ENCODE data around the gene PTTG1IP. TPM values are rescaled to one million over a fixed set of nuclear protein-coding genes. Genes with fewer than 3 reads are reported as not detected.

The PTTG1IP gene
- total RNA-seq, 2 experiments from 2014 or later: 42.3 to 45.3 TPM

- CTCF ChIA-PET: interaction anchor here (0.6 to 1.8 kb wide), 6 partner anchors 13 to 37 kb away, joined by 3 to 4 read pairs (median 3); partner anchors contain the start of gene SLX9
- POLR2A ChIA-PET: interaction anchor here (2.2 kb wide), 1 partner anchor 16 kb away, joined by 6 read pairs; no protein-coding TSS in a partner anchor
These were observed 38.1 kb upstream of the PTTG1IP start for GRCh38 chr21:44911384-44912157.

DNA sequence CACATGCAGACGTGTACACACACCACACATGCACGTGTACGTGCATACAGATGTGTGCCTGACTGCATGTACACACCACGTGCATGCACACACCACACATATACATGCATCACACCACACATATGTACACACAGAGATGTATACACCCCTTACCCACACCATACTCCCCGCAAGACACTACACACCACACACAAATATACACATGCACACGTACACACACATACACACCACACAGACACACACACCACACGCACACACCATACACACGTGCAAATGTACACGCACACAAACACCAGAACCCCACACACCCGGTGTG is 37.5 kb upstream of the PTTG1IP start:
- ChIA-PET POLR2A (interaction anchor here (2.2 kb wide), 1 partner anchor 16 kb away, joined by 6 read pairs; no protein-coding TSS in a partner anchor), CTCF (interaction anchor here (0.6 to 1.8 kb wide), 6 partner anchors 14 to 36 kb away, joined by 3 to 4 read pairs (median 3); partner anchors contain the start of gene SLX9)

DNA sequence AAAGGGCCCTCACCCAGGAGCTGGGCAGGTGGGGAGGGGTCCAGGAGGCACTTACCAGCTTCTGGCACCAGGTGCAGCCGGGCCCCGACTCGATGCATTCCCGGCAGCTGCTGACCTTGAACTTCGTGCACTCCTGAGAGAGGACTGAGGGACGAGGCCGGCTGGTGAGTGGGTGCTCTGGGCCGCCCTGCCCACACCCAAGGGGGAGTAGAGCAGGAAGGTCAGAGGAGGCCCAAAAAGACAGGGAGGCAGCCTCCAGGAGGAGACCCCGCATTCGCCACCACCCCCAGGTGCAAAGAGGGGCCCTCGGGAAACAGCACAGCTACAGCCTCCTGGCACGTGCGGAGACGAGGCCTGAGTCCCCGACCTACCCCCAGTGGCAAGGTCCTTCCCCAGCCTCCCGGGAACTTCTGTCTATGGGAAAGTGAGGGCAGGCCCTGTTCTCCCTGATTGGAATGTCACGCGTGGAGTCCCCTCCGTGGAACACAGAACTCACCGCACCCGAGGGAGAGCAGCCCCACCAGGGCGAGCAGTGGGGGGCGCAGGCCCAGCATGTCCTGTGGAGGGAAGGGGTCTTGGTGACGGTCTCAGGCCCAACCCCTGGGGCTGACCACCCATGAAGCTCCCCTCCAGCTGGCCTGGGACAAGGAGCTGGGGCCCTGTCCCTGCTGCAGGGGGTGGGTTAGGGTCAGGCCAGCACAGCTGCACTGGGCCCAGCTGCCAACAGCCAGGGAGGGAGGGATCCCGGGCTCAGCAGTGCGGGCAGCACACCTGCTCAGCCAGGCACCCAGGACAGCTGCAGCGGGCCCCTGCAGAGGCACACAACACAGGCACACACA is 37.0 kb upstream of the PTTG1IP start:
- ChIA-PET CTCF (interaction anchor here (0.6 to 1.5 kb wide), 5 partner anchors 15 to 30 kb away, joined by 3 read pairs; partner anchors contain the start of gene SLX9), POLR2A (interaction anchor here (2.2 kb wide), 1 partner anchor 17 kb away, joined by 6 read pairs; no protein-coding TSS in a partner anchor)

- CTCF ChIA-PET: interaction anchor here (1.5 kb wide), 1 partner anchor 18 kb away, joined by 3 read pairs; no protein-coding TSS in a partner anchor
These were observed 36.2 kb upstream of the PTTG1IP start for GRCh38 chr21:44909719-44910118.

DNA sequence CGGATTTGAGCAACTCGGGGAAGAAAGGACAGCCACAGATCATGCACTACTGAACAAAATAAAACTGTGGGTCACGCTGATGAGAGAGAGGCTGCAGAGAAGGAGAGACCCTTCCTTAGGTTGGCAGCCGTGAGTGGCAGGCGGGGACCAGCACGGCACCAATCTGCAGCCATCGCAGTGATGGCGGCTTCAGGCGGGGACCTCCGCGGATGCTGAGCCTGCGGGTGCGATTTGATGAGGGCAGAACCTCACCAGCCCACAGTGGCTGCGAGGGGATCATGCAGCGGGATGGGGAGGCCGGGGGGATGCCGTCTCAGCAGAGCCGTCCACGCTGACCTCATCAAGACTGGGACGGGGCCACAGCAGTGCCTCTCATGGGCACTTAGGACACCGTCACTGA is 35.4 kb upstream of the PTTG1IP start:
- ChIA-PET POLR2A (no interaction called here), CTCF (interaction anchor here (1.5 kb wide), 1 partner anchor 19 kb away, joined by 3 read pairs; no protein-coding TSS in a partner anchor)

More at GRCh38 chr21:44909719-44910118, 36.2 kb upstream of the PTTG1IP start:
- POLR2A ChIA-PET: interaction anchor here (2.2 kb wide), 1 partner anchor 18 kb away, joined by 6 read pairs; no protein-coding TSS in a partner anchor

DNA sequence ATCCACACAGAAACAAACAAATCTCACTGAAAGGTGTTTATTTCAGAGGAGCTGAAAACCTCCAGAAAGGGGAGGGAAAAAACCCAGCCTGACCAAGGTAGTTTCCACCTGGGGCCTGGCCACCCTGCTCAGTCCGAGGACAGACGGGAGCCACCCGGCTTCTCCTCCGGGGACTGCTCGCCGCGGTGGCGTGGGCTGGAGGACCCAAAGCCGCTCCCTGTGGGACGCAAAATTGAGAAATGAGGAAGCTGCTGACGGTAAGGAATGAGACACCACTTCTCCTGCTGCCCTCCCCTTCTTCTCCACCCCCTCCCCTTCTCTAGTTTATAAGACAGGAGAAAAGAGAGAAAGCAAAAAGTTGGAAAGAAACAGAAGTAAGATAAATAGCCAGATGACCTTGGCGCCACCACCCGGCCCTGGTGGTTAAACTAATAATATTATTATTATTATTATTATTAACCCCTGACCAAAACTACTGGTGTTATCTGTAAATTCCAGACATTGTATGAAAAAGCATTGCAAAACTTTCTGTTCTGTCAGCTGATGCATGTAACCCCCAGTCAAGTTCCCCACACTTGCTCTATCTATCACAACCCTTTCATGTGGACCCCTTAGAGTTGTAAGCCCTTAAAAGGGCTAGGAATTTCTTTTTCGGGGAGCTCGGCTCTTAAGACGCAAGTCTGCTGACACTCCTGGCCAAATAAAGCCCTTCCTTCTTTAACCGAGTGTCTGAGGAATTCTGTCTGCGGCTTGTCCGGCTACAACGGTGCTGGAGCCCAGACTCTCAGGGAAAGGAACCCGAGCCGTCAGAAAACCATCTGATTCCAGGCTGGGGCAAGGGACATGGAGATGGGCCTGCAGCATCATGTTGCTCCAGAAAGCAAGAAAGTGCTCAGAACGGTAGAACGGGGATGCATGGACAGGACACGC is 34.7 kb upstream of the PTTG1IP start:
- POLR2A ChIA-PET: interaction anchor here (2.2 kb wide), 1 partner anchor 19 kb away, joined by 11 read pairs; no protein-coding TSS in a partner anchor

GRCh38 chr21:44907225-44907965 is 33.9 kb upstream of the PTTG1IP start:
- ChIA-PET CTCF (interaction anchor here (0.5 to 1.1 kb wide), 3 partner anchors 24 to 1291 kb away, joined by 3 to 4 read pairs (median 4); no protein-coding TSS in a partner anchor), POLR2A (interaction anchor here (2.2 kb wide), 1 partner anchor 20 kb away, joined by 11 read pairs; no protein-coding TSS in a partner anchor)

More for the DNA sequence above, 34.7 kb upstream of the PTTG1IP start:
- CTCF ChIA-PET: interaction anchor here (0.5 to 1.1 kb wide), 3 partner anchors 24 to 1291 kb away, joined by 3 to 4 read pairs (median 4); no protein-coding TSS in a partner anchor

DNA sequence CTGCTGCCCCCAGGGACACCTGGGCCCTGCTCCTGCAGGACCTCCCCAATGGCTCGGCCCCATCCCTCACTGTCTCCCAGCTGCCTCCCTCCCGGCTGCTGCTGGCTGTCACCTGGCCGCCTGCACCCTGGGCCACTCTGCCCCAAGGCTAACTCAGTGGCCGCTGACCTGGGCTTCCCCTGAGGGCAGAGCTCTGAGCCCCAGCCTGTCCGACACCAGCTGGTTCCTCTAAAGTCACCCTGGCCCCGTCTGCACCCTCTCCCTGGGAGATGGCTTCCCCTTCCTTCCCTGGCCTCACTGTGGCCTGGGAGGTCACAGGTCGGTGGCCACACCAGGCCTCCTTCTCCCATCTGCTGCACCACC is 32.2 kb upstream of the PTTG1IP start:
- POLR2A ChIA-PET: interaction anchor here (0.6 kb wide), 1 partner anchor 24 kb away, joined by 3 read pairs; no protein-coding TSS in a partner anchor
- CTCF ChIA-PET: no interaction called here

DNA sequence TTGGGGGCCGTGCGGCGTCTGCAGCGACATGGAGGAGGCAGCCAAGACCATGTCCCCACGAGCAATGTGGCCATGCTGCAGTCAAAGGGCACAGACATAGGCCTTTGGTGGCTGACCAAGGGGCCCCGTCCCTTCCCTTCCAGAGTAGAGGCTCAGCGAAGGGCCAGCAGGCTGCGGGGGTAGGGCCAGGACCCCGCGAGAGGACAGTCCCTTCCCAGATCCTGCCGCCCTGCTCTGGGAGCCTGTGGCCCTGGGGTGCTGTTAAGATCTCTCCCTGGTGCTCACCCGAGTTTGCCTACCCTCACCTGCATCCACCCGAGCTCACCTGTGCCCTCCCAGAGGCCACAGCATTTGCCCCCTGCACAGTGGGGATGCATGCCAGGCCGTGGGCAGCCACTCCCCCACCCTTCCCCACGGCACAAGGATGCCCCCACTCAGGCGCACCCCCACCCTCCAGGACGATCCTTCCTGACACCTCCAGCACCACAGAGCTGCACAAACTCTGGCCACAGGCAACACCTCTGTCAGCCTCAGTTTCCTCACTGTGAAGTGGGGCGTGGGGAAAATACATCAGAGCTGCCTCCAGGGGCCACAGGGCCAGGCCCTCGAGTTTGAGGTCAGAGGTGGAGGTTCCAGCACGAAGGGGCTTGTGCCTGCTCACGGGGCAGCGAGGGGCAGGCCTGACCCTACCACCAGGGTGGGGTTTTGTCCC is 31.7 kb upstream of the PTTG1IP start:
- ChIA-PET CTCF (no interaction called here), POLR2A (interaction anchor here (0.6 kb wide), 1 partner anchor 24 kb away, joined by 3 read pairs; no protein-coding TSS in a partner anchor)

GRCh38 chr21:44904141-44904923 is 30.8 kb upstream of the PTTG1IP start:
- POLR2A ChIA-PET: no interaction called here
- CTCF ChIA-PET: no interaction called here

DNA sequence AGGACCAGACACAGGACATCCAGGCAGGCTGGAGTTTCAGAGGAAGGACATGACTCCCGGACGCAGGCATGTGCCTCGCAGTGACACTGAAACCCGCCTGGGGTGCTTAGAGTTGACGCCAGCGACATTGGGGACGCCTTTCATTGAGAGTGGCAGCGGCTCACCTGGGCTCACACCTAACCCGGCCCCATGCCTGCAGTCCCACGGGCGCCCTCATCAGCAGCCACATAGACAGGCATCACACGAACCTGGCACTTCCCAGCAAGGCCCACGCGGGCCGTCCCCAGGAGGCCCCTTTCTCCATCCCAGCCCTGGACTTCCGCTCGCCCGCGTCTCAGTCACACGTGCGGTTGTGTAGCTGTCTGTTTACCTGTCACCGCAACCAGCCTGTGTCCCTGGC is 30.2 kb upstream of the PTTG1IP start:
- CTCF ChIA-PET: no interaction called here
- POLR2A ChIA-PET: no interaction called here

DNA sequence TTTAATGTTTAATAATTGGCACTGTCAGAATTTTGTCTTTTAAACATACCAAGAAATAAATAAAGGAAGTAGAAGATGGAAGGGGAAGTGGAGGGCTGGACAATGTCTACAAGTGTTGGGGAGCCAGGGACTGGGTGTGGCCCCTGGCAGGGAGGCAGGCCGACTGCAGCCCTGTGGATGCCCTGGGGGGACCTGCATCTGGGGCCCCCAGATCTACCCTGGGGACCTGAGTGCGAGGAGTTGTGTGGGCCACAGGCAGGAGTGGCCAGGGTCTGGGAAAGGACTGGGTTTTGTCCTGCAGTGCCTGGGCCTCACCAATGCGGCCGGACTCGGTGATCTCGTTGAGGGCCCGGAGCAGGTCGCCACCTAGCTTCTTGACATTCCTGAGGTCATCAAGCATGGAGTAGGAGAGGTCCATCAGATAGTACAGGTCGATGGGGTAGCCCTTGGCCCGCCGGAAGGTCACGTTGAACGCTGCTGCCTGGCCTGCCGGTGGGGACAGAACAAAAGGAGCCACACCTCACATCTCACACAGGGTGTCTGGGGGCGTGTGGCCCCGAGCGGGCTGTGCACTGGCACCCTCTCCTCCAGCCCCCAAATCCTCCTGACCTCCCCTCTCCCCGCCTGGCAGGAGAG is 29.7 kb upstream of the PTTG1IP start:
- POLR2A ChIA-PET: no interaction called here
- CTCF ChIA-PET: no interaction called here

DNA sequence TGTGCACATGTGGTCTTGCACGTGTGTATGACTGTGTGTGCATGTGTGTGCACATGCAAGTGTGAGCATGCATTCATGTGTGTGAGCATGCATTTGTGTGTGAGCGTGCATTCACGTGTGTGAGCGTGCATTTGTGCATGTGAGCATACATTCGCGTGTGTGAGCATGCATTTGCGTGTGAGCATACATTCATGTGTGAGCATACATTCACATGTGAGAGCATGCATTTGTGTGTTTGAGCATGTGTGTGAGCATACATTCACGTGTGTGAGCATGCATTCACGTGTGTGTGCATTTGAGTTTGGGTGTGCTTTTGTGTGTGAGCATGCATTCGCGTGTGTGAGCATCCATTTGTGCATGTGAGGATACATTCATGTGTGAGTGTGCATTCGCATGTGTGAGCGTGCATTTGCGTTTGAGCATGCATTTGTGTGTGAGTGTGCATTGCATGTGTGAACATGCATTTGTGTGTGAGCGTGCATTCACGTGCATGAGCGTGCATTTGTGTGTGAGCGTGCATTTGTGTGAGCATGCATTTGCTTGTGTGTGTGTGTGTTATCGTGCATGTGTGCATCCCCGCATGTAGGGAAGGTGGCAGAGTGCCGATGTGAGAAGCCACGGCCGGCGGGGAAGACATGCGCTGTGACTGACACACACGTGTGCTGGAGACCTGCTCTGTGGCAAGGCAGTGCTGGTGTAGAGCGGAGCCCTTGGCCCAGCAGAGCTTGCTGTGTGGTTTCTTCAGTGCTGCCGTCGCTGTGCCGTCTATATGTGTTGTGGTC is 29.0 kb upstream of the PTTG1IP start:
- CTCF ChIA-PET: interaction anchor here (1.4 kb wide), 1 partner anchor 12 kb away, joined by 4 read pairs; no protein-coding TSS in a partner anchor
- POLR2A ChIA-PET: no interaction called here

- POLR2A ChIA-PET: no interaction called here
- CTCF ChIA-PET: interaction anchor here (1.4 kb wide), 1 partner anchor 13 kb away, joined by 4 read pairs; no protein-coding TSS in a partner anchor
These were observed 28.0 kb upstream of the PTTG1IP start for GRCh38 chr21:44901391-44902074.
